ENCODE data around the gene SYNE2.
"Not testable (repeated sequence)": the region's sequence is repeated elsewhere in the genome, so short reads cannot be mapped to it uniquely, and the experiment has no call there.

SYNE2 gene

GRCh38 chr14:64025479-64025878 is 172.7 kb downstream of the SYNE2 start:
- Histone ChIP-seq H3K36me3 (peaks cover 12% of the 10 kb centered on the region), H3K4me3 (ENCODE audit: low read depth, low read length) (no peak overlapping the region), H3K4me1 (no peaks in the 10 kb centered on the region), H3K9me3 (no peaks in the 10 kb centered on the region), H3K27me3 (no peaks in the 10 kb centered on the region)
- no peak for TF ChIP-seq CTCF (IDR thresholded peaks at IDR 0.05; ENCODE audit: low read depth, low read length)
- DNase-seq, result no peak

DNA sequence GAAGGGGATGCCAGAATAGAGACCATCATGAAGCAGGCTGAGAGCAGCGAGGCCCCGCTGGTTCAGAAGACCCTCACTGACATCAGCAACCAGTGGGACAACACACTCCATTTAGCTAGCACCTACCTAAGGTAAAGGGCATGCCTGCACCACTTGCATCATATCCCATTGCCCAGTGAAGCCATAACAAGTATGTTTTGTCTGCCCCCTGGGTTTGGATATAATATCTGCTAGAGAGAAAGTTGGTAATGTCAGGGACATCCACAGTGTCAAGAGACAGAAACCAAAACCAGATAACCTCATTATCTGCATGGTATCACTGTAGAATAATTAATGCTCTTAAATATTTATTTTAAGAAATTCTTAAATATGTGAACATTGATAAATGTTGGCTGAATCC is 173.8 kb downstream of the SYNE2 start:
- Histone ChIP-seq H3K27me3 (no peaks in the 10 kb centered on the region), H3K4me3 (ENCODE audit: low read depth, low read length) (no peak overlapping the region), H3K4me1 (no peaks in the 10 kb centered on the region), H3K36me3 (peaks cover 8% of the 10 kb centered on the region), H3K9me3 (no peaks in the 10 kb centered on the region)
- no peak for DNase-seq
- peak; percentile 12; the same call in 1 of the 2 replicates for TF ChIP-seq CTCF (IDR thresholded peaks at IDR 0.05; ENCODE audit: low read depth, low read length)

- Histone ChIP-seq H3K27me3 (no peaks in the 10 kb centered on the region), H3K4me3 (ENCODE audit: low read depth, low read length) (no peak overlapping the region), H3K9me3 (no peaks in the 10 kb centered on the region), H3K4me1 (no peaks in the 10 kb centered on the region), H3K36me3 (no peaks in the 10 kb centered on the region)
- DNase-seq, result no peak
- TF ChIP-seq CTCF (IDR thresholded peaks at IDR 0.05; ENCODE audit: low read depth, low read length), result no peak
Measured at GRCh38 chr14:64035143-64035542, 182.3 kb downstream of the SYNE2 start.

DNA sequence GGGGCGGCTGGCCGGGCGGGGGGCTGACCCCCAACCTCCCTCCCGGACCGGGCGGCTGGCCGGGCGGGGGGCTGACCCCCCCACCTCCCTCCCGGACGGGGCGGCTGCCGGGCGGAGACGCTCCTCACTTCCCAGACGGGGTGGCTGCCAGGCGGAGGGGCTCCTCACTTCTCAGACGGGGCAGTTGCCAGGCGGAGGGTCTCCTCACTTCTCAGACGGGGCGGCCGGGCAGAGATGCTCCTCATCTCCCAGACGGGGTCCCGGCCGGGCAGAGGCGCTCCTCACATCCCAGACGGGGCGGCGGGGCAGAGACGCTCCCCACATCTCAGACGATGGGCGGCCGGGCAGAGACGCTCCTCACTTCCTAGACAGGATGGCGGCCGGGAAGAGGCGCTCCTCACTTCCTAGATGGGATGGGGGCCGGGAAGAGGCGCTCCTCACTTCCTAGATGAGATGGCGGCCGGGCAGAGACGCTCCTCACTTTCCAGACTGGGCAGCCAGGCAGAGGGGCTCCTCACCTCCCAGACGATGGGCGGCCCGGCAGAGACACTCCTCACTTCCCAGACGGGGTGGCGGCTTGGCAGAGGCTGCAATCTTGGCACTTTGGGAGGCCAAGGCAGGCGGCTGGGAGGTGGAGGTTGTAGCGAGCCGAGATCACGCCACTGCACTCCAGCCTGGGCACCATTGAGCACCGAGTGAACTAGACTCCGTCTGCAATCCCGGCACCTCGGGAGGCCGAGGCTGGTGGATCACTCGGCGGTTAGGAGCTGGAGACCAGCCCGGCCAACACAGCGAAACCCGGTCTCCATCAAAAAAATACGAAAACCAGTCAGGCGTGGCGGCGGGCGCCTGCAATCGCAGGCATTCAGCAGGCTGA is 185.3 kb downstream of the SYNE2 start:
- H3K9me3 ChIP-seq; DNase-seq; H3K4me3 ChIP-seq (ENCODE audit: low read depth, low read length); H3K27me3 ChIP-seq; H3K36me3 ChIP-seq; H3K4me1 ChIP-seq: not testable (repeated sequence)

DNA sequence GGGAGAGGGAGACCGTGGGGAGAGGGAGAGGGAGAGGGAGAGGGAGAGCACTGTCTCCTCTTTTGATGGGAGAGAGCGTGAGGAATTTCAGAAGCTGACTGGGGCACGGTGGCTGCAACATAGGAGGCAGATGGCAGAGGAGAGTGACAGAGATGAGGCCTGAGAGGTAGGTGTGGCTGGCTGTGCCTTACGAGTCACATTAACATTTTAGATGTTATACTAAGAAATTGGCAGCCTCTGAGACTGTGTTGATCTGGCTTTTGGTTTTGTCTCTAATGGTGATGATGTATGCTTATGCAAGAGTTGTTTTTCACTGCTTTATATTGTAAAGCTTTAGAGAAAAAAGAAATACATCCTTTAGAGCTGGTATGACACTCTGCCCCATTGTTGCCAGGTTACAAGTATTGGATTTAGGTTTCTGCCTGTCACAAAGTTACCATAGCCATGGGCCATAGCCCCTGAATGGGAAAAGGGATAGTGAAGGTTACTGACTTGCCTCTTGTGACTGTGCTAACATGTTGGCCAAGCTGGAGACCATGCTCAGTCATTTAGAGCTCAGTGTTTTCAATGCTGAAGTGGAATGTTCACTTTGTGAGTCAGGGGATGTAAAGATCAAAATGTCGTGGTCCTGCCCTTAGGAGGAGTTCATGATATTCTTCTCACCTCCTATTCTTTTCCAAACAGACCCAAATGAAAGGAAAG is 186.2 kb downstream of the SYNE2 start:
- no peaks in the 10 kb centered on the region for H3K4me1 ChIP-seq
- H3K4me3 ChIP-seq (ENCODE audit: low read depth, low read length), result no peak overlapping the region
- no peaks in the 10 kb centered on the region for H3K36me3 ChIP-seq
- DNase-seq, result no peak
- H3K27me3 ChIP-seq, result no peaks in the 10 kb centered on the region
- no peak for TF ChIP-seq CTCF (IDR thresholded peaks at IDR 0.05; ENCODE audit: low read depth, low read length)
- no peaks in the 10 kb centered on the region for H3K9me3 ChIP-seq

DNA sequence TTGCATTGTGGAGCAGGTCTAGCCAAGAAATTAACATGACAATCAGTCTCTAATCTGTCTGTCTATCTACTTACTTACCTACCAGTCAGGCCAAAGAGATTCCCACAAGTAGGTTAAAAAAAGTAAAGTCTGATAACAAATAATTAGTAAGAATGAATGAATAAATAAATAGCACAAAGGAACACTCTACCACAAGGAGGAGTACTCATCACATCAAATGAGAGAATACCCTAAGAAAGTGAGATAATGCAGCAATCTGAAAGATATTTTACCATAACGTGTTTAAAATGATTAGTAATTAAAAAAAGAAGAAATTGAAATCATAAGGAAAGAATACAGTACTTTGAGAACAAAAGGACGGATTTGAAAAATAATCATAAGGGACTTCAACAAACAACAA is 187.2 kb downstream of the SYNE2 start:
- H3K4me3 ChIP-seq (ENCODE audit: low read depth, low read length), result no peak overlapping the region
- no peaks in the 10 kb centered on the region for H3K9me3 ChIP-seq
- no peak for DNase-seq
- no peak for TF ChIP-seq CTCF (IDR thresholded peaks at IDR 0.05; ENCODE audit: low read depth, low read length)
- no peaks in the 10 kb centered on the region for H3K4me1 ChIP-seq
- no peaks in the 10 kb centered on the region for H3K27me3 ChIP-seq
- H3K36me3 ChIP-seq, result no peaks in the 10 kb centered on the region

- not testable (repeated sequence) for H3K4me3 ChIP-seq (ENCODE audit: low read depth, low read length); DNase-seq; H3K36me3 ChIP-seq; H3K9me3 ChIP-seq; H3K4me1 ChIP-seq; H3K27me3 ChIP-seq
Measured at GRCh38 chr14:64043296-64043695, 190.5 kb downstream of the SYNE2 start.
